ENCODE data around the gene SCARB1. TPM values are rescaled to one million over a fixed set of nuclear protein-coding genes. Genes with fewer than 3 reads are reported as not detected.

SCARB1 gene
- total RNA-seq, 1 donor from 2014 or later = 6.6 TPM

DNA sequence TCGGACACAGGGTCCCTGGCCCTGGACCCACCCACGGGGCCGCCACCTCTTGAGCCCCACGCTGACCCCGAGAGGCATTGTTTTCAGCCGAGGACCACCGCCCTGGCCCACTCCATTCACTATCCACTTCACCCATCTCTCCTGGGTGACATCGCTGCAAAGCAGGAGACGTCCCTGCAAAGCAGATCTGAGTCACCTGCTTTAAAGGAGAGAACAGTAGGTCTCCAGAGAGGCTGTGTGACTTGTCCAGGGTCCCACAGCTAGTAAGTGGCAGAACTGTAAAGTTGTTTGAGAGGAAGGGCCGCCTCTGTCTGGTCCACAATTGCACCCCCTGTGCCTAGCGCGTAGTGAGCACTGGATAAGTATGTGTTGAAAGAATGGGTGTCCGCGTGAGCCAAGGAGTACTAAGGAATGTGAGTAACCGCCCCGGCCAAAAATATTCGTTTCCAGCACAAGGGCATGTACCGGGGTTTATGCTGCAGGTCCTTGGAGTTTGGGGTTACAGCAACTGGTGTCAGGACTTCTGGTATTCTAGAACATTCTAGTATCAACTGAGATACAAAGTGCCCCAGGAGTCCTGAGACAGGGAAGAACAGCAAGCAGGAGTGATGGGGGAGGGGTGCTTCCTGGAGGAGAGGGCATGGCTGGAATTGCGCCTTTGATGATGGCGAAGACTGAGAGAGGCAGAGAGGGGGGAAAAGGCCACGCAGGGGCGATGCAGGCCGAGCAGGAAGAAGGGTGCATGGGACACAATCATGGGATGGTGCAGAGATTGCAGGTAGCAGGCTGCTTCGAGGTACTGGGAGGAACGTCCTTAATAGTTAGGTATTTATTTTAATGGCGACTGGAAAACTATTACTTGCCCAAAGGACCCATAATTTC lies 91.1 kb downstream of the SCARB1 start:
- TF ChIP-seq, protein P1, sequence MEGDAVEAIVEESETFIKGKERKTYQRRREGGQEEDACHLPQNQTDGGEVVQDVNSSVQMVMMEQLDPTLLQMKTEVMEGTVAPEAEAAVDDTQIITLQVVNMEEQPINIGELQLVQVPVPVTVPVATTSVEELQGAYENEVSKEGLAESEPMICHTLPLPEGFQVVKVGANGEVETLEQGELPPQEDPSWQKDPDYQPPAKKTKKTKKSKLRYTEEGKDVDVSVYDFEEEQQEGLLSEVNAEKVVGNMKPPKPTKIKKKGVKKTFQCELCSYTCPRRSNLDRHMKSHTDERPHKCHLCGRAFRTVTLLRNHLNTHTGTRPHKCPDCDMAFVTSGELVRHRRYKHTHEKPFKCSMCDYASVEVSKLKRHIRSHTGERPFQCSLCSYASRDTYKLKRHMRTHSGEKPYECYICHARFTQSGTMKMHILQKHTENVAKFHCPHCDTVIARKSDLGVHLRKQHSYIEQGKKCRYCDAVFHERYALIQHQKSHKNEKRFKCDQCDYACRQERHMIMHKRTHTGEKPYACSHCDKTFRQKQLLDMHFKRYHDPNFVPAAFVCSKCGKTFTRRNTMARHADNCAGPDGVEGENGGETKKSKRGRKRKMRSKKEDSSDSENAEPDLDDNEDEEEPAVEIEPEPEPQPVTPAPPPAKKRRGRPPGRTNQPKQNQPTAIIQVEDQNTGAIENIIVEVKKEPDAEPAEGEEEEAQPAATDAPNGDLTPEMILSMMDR (IDR thresholded peaks at IDR 0.05; ENCODE audit: insufficient read depth, low read length, severe bottlenecking) = no peak
- FAIRE-seq = no peak
- H3K36me3 ChIP-seq (ENCODE audit: control insufficient read depth, insufficient read depth, low read length) = no peaks in the 10 kb centered on the region
- no peak for DNase-seq (ENCODE audit: low read depth)
- no peak overlapping the region for H3K4me3 ChIP-seq (ENCODE audit: low read depth, low read length)
- H3K27me3 ChIP-seq (ENCODE audit: control insufficient read depth, insufficient read depth, low read length) = no peaks in the 10 kb centered on the region

DNA sequence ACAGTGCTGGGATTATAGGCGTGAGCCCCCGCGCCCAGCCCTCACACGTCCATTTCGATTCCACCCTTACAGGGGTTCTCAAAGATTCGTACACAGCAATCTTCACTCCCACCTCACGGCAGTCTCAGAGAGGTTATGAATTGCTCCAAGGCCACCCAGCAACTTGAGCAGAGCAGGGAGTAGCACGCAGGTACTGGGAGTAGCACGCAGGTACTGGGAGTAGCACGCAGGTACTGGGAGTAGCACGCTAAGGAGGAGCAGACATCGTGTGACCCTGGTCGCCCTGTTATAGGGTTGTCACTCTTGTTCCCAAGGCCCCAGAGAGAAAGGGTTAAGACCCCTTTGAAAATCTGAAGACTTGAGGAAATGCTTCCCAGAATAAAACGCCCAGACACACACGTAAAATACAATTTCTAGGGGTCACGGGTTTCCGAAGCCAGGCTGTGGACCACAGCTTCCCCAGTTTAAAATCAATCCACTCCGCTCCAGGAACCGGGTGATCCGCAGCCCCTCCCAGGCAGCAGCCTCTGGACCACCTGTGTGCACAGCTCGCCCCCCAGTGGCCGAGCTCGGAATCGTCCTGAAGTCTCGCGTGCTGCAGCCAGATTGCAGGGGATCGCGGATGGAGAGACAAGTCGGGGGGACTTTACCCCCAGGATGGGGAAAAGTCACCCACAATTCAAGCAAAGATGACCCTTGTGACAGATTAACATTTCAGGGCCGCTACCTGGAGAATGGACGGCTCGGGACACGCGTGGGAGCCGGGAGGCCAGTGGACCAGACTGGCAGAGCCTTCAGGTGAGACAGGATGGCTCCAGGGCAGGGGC lies 92.0 kb downstream of the SCARB1 start:
- FAIRE-seq (no peak), DNase-seq (ENCODE audit: low read depth) (peak; percentile 37)
- H3K36me3 ChIP-seq (ENCODE audit: control insufficient read depth, insufficient read depth, low read length) = no peaks in the 10 kb centered on the region
- no peaks in the 10 kb centered on the region for H3K27me3 ChIP-seq (ENCODE audit: control insufficient read depth, insufficient read depth, low read length)
- TF ChIP-seq, protein P1 (IDR thresholded peaks at IDR 0.05; ENCODE audit: insufficient read depth, low read length, severe bottlenecking) = peak; percentile 96
- H3K4me3 ChIP-seq (ENCODE audit: low read depth, low read length) = no peak overlapping the region

DNA sequence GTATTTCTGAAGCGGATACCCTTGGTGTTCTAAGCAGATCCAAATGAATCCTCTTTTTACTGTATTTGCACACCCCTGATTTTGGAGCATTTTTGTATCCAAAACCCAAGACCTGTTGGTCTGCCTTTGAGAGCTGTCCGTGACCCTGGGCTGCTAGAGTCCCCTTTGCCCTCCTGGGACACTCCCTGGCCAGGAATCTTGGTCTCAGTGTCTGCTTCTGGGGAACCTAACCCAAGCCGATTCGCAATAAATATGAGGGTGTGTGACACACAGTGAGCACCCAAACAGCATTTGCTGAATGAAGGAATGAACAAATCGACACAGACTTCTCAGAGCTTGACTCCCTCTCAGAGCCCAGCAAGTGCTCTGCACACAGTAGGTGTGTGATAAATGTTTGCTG lies 92.9 kb downstream of the SCARB1 start:
- FAIRE-seq (no peak), DNase-seq (ENCODE audit: low read depth) (no peak)
- TF ChIP-seq, protein P1 (IDR thresholded peaks at IDR 0.05; ENCODE audit: insufficient read depth, low read length, severe bottlenecking) = no peak
- Histone ChIP-seq H3K4me3 (ENCODE audit: low read depth, low read length) (no peak overlapping the region), H3K27me3 (ENCODE audit: control insufficient read depth, insufficient read depth, low read length) (no peaks in the 10 kb centered on the region), H3K36me3 (ENCODE audit: control insufficient read depth, insufficient read depth, low read length) (no peaks in the 10 kb centered on the region)

DNA sequence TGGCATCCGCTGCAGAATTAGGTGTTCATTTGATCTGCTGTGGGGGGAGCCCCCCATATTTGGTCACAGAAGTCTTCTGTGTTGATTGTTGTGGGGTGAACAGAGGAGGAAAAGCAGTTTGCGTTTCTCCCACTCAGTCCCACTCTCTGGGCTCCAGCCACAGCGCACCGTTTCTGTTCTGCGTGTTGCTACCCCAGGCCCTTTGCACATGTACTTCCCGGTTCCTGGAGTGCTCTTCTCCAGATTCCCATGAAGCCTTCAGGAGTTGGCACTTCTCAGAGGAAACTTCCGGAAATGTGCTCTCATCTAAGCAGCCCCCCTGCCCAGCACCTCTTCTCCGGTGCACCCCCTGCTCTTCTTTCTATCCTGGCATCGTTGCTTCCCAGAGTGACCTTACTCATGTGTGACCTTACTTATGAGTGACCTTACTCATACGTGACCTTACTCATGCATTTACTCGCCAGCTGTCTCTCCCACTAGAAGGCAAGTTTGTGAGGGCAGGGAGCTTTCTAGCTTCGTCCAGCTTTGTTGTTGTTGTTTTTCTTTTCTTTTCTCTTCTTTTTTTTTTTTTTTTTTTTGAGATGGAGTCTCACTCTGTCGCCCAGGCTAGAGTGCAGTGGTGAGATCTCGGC lies 93.7 kb downstream of the SCARB1 start:
- TF ChIP-seq, protein P1 (IDR thresholded peaks at IDR 0.05; ENCODE audit: insufficient read depth, low read length, severe bottlenecking) = no peak
- DNase-seq (ENCODE audit: low read depth) = no peak
- H3K36me3 ChIP-seq (ENCODE audit: control insufficient read depth, insufficient read depth, low read length) = no peaks in the 10 kb centered on the region
- no peak for FAIRE-seq
- H3K27me3 ChIP-seq (ENCODE audit: control insufficient read depth, insufficient read depth, low read length) = no peaks in the 10 kb centered on the region
- no peak overlapping the region for H3K4me3 ChIP-seq (ENCODE audit: low read depth, low read length)

DNA sequence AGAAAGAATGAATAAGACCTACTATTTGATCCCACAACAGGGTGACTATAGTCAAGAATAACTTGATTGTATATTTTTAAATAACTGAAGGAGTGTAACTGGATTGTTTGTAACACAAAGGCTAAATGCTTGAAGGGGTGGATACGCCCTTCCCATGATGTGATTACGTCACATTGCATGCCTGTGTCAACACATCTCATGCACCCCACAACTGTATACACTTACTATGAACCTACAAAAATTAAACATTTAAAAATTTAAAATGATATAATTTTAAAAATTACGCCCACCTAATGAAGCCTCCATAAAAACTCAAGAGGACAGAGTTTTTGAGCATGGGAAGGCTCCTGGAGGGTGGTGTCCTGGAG lies 94.5 kb downstream of the SCARB1 start:
- FAIRE-seq = no peak
- no peak overlapping the region for H3K4me3 ChIP-seq (ENCODE audit: low read depth, low read length)
- TF ChIP-seq, protein P1 (IDR thresholded peaks at IDR 0.05; ENCODE audit: insufficient read depth, low read length, severe bottlenecking) = no peak

More for the DNA sequence above, 94.5 kb downstream of the SCARB1 start:
- DNase-seq (ENCODE audit: low read depth) = peak; percentile 30
- Histone ChIP-seq H3K36me3 (ENCODE audit: control insufficient read depth, insufficient read depth, low read length) (no peaks in the 10 kb centered on the region), H3K27me3 (ENCODE audit: control insufficient read depth, insufficient read depth, low read length) (no peaks in the 10 kb centered on the region)
